Stromal cell of bone marrow (primary cell): ENCODE results near the gene ZNF879.

ENCODE experiments used
- DNase-seq: peaks from one replicate; pipeline ENCODE4 v3.0.0-alpha.2; 2012; ENCODE audit warnings: low read depth

Gene ZNF879

GRCh38 chr5:179023528-179024189, at the start of gene ZNF879:
Gene ZNF879 (plus strand): TSS chr5:179023804. CDS start chr5:179025005, 1,201 bp downstream.
- DNase-seq = peak; percentile 91

GRCh38 chr5:178981381-178981780, 42.2 kb upstream of the ZNF879 start:
- DNase-seq = no peak

DNA sequence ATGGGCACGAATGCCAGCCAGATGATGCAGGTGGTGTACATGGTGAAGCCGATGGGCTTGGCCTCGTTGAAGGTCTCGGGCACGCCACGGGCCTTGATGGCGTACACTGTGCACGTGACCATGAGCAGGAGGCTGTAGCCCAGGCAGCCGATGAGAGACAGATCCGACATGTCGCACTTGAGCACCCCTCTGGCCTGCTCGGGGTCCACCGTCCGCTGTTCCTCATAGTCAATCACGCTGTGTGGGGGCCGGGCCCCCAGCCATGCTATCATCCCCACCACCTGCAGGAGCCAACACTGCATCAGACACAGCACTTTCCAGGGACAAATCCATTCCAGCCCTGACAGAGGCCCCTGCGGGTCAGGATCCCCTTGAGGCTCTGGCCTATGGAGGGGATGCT, 40.7 kb upstream of the ZNF879 start:
- no peak for DNase-seq

DNA sequence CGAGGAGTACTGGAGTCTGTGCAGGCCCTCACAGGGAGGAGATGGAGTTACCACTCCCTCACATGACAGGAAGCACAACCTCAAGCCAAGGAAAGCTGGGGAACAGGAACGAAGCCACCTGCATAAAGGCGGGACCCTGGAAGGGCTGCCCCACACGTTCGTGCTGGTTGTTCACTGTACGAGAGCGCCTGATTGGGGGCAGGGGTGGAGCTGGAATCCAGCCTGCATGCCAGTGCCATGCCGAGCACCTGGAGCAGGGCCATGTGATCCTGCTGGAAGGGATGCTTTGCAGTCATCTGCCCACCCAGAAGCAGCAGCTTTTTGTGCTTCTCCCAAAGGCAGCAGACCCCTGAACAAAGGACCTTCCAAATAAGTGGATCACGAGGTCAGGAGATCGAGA, 39.9 kb upstream of the ZNF879 start:
- no peak for DNase-seq

GRCh38 chr5:178984145-178985072, 39.2 kb upstream of the ZNF879 start:
- no peak for DNase-seq

DNA sequence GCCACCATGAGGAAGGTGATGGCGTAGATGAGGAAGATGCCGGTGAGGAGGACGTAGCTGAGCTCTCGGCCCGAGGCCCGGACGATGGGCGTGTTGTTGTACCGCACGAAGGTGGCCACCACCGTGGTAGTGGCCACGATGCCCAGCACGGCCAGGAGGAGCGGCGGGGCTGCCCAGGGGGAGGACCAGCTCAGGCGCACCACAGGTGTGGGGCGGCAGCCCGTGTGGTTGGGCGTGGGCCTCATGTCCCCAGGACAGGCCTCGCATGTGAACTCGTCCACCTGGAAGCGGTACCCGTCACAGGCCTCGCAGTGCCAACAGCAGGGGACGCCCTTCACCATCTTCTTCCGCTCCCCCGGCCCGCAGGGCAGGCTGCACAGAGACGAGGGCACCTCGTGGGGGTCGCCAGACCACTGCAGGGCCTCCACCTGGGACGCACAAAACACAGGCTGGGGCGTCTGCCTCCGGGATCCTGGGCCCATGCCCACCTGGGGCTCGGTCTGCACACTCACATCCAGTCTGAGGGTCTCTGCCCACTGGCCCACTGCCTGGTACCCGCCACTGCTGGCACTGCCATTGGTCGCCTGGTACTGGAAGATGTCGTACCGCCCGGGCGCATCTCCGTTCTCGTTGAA, 37.2 kb upstream of the ZNF879 start:
- DNase-seq = no peak

DNA sequence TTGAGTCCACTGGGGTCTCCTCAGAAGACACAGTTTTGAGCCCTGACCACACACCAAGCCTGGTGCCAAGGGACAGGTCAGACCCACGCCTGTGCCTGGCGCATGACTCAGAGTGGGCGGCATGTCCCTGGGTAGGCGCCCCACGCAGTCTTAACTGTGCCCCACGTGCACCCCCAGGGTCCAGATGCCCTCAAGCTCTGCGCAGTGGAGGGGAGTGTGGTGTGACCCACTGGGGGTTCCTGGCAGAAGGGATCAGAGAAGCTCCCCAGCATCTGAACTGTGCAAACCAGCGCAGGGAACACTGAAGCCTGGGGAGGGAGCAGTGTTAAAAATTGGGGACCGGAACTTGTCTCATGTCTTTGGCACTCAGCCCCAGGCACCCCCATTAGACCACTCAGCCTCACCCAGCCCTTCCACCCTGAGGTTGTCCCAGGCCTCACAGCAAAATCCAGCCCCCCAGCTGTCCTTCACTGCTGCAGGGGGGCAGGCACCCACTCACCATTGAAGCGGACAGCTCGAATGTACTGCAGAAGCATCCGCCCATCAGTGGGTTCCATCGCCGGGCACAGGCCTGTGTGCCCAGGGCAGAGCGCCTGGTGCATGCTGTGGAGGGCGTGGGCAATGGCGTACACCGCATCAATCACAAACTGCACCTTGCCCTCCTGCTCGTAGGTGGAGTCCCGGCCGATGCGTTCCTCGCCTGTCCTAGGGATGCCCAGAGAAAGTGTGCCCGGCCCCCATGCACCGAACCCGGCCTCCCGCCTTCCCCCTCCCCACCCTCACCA, 35.0 kb upstream of the ZNF879 start:
- no peak for DNase-seq

DNA sequence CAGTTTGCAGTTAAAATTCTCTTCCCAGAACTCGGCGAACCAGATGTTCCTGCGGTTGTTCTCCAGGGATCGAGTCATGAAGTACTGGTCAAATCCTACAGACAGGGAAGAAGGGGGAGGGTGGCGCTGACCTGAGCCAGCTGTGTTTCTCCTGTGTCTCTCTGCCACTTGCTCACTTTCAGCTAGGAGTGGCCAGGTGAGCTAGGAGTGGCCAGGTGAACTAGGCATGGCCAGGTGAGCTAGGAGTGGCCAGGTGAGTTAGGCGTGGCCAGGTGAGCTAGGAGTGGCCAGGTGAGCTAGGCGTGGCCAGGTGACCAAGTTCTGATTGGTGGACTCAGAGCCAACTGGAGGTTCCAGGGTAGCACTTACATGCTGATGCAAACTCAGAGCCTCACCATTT, 34.3 kb upstream of the ZNF879 start:
- no peak for DNase-seq

GRCh38 chr5:178990491-178990890, 33.1 kb upstream of the ZNF879 start:
- no peak for DNase-seq

DNA sequence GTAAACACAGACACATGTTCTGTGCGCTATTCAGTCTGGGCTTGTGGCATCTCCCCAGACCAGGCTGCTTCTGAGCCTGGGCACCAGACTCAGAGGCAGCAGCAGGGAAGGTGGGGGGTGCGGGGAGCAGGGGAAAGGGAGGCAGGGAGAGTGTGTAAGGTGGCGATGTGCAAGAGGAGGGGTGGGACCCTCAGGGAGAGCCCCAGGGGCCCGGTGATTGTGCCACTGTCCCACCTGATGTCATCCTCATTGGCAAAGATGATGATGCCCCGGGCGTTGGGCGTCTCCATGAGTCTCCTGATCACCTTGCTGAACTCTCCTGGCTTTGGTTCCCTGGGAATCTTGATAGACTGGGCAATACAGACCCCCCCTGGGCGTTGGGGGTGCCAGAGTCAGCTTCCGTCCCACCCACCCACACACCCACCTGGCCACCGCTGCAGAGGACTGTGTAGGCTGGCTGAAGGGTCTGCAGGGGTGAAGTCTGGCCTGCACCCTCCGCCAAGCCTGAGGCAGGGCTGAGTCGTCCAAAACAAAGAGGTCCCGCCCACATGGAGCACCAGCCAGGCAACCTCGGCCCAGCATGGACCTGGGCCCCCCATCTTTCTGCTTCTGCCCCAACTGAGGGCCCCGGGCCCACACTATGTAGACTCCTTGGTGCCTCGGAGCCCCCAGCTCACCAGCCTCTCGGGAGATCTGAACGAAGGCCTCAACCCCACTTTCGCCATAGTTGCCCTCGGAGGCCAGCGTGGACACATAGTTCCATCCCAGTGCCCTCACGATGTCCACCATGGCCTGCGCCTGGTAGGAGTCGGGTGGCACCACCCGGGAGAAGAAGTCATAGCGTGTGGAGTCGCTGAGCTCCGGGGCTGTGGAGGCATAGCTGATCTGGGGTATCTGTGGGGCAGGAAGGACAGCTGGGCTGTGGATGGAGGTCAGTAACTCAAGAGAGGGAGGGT, 32.1 kb upstream of the ZNF879 start:
- no peak for DNase-seq

GRCh38 chr5:178992291-178992895, 31.2 kb upstream of the ZNF879 start:
- no peak for DNase-seq

DNA sequence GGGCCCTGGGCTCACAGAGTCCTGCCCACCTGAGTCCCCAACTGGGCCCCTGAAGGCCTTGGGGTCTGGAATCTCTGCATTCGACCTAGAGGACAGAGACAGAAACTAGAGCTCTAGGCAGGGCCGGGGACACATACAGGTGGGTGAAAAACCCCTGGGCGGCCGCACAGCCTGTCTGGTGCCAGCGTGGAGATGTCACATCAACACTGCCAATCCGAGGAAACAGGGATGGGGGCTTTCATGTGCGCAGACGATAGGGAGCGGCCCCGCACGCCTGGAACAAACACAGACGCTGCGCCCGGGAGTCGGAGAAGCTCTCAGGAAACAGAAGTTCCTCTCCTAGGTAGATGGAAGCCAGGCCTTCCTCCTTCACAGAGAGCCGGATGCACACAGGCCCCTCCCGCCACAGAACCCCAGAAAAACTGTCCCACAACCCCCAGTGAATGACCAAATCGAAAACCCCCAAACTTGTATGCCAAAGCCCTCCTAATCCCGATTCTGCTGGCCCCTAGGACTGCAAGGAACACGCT, 30.3 kb upstream of the ZNF879 start:
- DNase-seq = no peak

GRCh38 chr5:178993955-178994579, 29.5 kb upstream of the ZNF879 start:
- DNase-seq = no peak

DNA sequence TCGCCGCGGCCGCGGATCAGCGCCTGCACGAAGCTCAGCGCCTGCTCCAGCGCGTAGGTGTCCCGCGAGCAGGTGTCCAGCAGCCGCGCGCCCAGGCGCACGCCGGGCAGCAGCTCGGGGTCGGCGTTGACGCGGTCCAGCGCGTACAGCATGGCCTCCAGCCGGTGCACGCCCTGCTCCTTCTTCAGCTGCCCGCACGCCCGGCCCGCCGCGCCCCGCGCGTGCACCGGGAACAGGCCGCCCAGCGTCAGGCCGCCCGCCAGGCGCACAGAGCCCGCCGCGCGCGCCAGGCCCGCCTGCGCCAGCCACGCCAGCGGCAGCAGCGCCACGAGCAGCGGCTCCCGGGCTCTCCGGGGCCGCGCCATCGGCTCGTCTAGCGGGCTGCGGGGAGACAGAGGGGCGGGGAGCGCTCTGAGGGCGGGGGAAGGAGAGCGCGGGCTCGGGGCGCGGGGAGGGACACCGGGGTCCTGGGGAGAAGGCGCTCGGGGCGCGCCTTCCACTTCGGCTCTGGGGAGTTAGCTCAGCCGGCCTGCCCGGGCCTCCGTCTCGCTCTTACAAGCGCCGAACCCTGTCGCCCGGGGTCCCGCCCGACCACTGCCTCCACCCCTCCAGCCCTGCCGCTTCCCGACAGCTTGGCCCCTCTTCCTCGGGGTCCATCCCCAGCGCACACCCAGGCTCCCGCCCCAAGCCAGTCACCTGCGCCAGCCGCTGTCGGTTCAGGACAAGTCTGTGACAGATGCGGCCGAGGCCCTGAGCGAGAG, 28.8 kb upstream of the ZNF879 start, which contains the start of gene GRM6:
GRM6 (minus strand) TSS at position 741 of the 761 bp plus-strand sequence; CDS start at position 365, 376 bp downstream.
- DNase-seq = no peak

DNA sequence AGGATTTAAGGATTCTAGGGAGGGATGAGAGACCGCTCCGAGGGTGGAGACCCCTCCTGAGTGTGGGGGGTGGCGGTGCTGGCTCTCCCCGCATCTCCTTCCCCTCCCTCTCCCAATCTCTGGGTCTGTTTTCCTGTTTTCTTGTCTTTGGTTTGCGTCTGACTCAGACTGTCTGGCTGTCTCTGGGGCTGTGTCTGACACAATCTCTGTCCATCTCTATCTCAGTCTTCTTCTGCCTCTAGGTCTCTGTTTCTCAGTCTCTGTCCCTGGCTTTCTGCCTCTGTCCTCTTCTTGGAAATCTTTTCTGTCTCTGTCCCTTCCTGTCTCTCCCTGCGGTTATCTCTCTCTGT, 28.3 kb upstream of the ZNF879 start:
- DNase-seq = no peak

DNA sequence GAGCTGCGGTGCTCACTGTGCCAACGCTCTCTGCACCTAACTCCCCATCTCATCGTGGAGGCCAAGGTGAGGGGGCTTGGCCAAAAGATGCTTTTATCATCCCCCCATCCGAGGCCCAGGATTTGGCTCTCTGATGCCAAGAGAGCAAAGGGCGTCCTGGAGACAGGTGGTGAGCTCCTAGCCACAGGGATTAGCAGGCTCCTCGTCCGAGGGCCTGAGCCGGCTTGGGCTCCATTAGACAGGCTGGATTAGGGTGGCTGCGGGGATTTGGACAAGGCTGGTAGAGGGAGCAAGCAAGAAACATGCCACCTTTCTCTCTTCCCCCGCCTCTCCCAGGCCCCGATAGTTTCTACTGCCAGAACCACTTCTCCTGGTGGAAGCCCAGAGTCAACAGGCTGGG, 27.4 kb upstream of the ZNF879 start:
- no peak for DNase-seq

DNA sequence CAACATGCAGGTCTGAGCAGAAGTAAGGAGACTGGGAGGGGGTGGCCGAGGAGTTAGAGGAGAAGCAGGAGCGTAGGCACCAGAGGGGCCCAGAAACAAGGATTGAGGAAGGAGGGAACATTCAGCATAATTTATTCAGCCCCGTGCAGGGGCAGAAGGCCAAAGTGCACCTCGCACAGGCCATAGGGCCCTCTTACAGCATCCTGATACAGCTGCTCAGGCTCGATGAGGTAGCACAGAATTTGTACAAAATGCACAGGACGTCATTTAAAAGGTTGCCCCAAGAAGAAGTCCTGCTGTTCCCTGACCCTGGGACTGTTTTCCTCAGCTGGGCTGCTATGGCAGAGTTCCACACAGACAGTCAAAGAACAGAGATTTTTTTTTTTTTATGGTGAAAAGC, 26.4 kb upstream of the ZNF879 start:
- no peak for DNase-seq

DNA sequence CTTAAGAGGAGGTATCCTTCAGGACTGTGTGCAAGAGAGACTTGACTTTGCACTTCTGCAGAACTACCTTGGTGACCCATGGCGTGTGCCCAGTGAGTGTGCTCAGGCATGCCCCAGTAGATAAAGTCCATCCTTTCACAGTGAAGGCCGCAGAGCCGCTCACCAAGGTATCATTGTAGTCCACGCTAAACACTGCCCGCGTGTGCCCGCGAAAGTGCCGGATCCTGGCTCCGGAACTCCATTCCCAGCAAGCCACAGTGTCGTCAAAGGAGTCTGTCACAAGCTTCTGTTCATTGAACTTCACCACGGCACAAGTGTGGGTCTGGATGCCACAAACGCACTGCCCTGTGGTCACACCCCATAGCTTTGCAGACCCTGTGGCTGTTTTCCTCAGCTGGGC, 25.2 kb upstream of the ZNF879 start:
- DNase-seq = no peak

- DNase-seq = no peak
These were observed 17.0 kb upstream of the ZNF879 start for GRCh38 chr5:179006564-179006963.
